ENCODE data around the gene EEFSEC. TPM values are rescaled to one million over a fixed set of nuclear protein-coding genes. Genes with fewer than 3 reads are reported as not detected.

The EEFSEC gene
- total RNA-seq, 3 donors from 2014 or later = 13.9 to 28.2 (median 19.8) TPM

- H3K9me3 ChIP-seq = no peaks in the 10 kb centered on the region
- no peak for DNase-seq (ENCODE audit: low spot score in 2 of 2)
- no peaks in the 10 kb centered on the region for H3K27me3 ChIP-seq
- TF ChIP-seq CTCF (IDR thresholded peaks at IDR 0.05) (no peak), POLR2AphosphoS5 (IDR thresholded peaks at IDR 0.05) (no peak), POLR2A (IDR thresholded peaks at IDR 0.05) (no peak)
- H3K4me3 ChIP-seq = no peak overlapping the region
- no peaks in the 10 kb centered on the region for H3K36me3 ChIP-seq
- no peak overlapping the region for H3K27ac ChIP-seq
- intact Hi-C loops (cut with DNase I; ENCODE audit: low total_unique reads) = no loop called here
- no peaks in the 10 kb centered on the region for H3K4me1 ChIP-seq
These were observed 98.8 kb downstream of the EEFSEC start for GRCh38 chr3:128252083-128252482.

GRCh38 chr3:128253150-128253549 is 99.9 kb downstream of the EEFSEC start:
- Histone ChIP-seq H3K27me3 (no peaks in the 10 kb centered on the region), H3K9me3 (no peaks in the 10 kb centered on the region), H3K27ac (no peak overlapping the region), H3K4me1 (no peaks in the 10 kb centered on the region), H3K36me3 (no peaks in the 10 kb centered on the region), H3K4me3 (no peak overlapping the region)
- no peak for DNase-seq (ENCODE audit: low spot score in 2 of 2)
- intact Hi-C loops (cut with DNase I; ENCODE audit: low total_unique reads) = no loop called here
- TF ChIP-seq CTCF (IDR thresholded peaks at IDR 0.05) (no peak), POLR2A (IDR thresholded peaks at IDR 0.05) (no peak), POLR2AphosphoS5 (IDR thresholded peaks at IDR 0.05) (no peak)

GRCh38 chr3:128254066-128254590 is 100.8 kb downstream of the EEFSEC start:
- Histone ChIP-seq H3K36me3 (no peaks in the 10 kb centered on the region), H3K4me3 (no peak overlapping the region), H3K27ac (no peak overlapping the region), H3K27me3 (no peaks in the 10 kb centered on the region), H3K4me1 (no peaks in the 10 kb centered on the region), H3K9me3 (no peaks in the 10 kb centered on the region)
- intact Hi-C loops (cut with DNase I; ENCODE audit: low total_unique reads) = no loop called here
- TF ChIP-seq POLR2AphosphoS5 (IDR thresholded peaks at IDR 0.05) = no peak
- no peak for TF ChIP-seq CTCF (IDR thresholded peaks at IDR 0.05)
- TF ChIP-seq POLR2A (IDR thresholded peaks at IDR 0.05) = no peak
- no peak for DNase-seq (ENCODE audit: low spot score in 2 of 2)

- no peaks in the 10 kb centered on the region for H3K27me3 ChIP-seq
- H3K27ac ChIP-seq = no peak overlapping the region
- H3K9me3 ChIP-seq = peaks cover 0 to 5% of the 10 kb centered on the region in 2 donors
- H3K4me3 ChIP-seq = no peak overlapping the region
- intact Hi-C loops (cut with DNase I; ENCODE audit: low total_unique reads) = no loop called here
- DNase-seq (ENCODE audit: low spot score in 2 of 2) = no peak
- H3K4me1 ChIP-seq = no peaks in the 10 kb centered on the region
- H3K36me3 ChIP-seq = no peaks in the 10 kb centered on the region
- TF ChIP-seq POLR2AphosphoS5 (IDR thresholded peaks at IDR 0.05) (no peak), CTCF (IDR thresholded peaks at IDR 0.05) (no peak), POLR2A (IDR thresholded peaks at IDR 0.05) (no peak)
These were observed 101.7 kb downstream of the EEFSEC start for GRCh38 chr3:128254967-128255366.

GRCh38 chr3:128256131-128256530 is 102.8 kb downstream of the EEFSEC start:
- no peak overlapping the region for H3K4me3 ChIP-seq
- DNase-seq (ENCODE audit: low spot score in 2 of 2) = no peak
- no peak for TF ChIP-seq POLR2A (IDR thresholded peaks at IDR 0.05)
- no peak for TF ChIP-seq POLR2AphosphoS5 (IDR thresholded peaks at IDR 0.05)
- no peak for TF ChIP-seq CTCF (IDR thresholded peaks at IDR 0.05)
- H3K27ac ChIP-seq = no peak overlapping the region
- H3K9me3 ChIP-seq = peaks cover 6 to 16% of the 10 kb centered on the region in 2 donors
- H3K36me3 ChIP-seq = no peaks in the 10 kb centered on the region
- H3K27me3 ChIP-seq = no peaks in the 10 kb centered on the region
- H3K4me1 ChIP-seq = no peaks in the 10 kb centered on the region
- intact Hi-C loops (cut with DNase I; ENCODE audit: low total_unique reads) = no loop called here

All from breast epithelium (tissue), 4 donors.